ENCODE measurements around the gene COG5. TPM values are rescaled to one million over a fixed set of nuclear protein-coding genes. Genes with fewer than 3 reads are reported as not detected.

The COG5 gene
- total and polyA plus RNA-seq, 2 of the 8 experiments (the other 6 are each of a cell fraction or from before 2014, with no cell fraction given), result 10.5 to 28.1 TPM

DNA sequence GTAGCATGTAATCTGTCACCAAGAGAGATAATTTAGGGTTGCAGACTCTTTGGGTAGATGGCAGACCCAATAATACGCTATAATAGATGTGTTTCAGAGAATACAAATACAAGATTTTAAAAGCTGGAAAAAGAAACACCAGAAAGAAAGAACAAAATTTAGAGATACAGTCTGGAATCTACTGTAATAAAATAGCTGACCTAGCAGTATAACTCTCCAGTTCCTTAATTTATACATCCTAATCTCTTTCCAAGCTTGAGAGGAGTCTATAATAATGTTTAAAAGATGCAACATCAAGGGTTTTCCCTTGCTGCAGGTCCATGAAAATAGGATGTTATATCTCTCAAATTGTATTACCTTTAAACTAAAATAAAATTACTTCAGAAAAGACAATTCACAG lies 121.0 kb downstream of the COG5 start (continued):
- TF ChIP-seq, protein P1, sequence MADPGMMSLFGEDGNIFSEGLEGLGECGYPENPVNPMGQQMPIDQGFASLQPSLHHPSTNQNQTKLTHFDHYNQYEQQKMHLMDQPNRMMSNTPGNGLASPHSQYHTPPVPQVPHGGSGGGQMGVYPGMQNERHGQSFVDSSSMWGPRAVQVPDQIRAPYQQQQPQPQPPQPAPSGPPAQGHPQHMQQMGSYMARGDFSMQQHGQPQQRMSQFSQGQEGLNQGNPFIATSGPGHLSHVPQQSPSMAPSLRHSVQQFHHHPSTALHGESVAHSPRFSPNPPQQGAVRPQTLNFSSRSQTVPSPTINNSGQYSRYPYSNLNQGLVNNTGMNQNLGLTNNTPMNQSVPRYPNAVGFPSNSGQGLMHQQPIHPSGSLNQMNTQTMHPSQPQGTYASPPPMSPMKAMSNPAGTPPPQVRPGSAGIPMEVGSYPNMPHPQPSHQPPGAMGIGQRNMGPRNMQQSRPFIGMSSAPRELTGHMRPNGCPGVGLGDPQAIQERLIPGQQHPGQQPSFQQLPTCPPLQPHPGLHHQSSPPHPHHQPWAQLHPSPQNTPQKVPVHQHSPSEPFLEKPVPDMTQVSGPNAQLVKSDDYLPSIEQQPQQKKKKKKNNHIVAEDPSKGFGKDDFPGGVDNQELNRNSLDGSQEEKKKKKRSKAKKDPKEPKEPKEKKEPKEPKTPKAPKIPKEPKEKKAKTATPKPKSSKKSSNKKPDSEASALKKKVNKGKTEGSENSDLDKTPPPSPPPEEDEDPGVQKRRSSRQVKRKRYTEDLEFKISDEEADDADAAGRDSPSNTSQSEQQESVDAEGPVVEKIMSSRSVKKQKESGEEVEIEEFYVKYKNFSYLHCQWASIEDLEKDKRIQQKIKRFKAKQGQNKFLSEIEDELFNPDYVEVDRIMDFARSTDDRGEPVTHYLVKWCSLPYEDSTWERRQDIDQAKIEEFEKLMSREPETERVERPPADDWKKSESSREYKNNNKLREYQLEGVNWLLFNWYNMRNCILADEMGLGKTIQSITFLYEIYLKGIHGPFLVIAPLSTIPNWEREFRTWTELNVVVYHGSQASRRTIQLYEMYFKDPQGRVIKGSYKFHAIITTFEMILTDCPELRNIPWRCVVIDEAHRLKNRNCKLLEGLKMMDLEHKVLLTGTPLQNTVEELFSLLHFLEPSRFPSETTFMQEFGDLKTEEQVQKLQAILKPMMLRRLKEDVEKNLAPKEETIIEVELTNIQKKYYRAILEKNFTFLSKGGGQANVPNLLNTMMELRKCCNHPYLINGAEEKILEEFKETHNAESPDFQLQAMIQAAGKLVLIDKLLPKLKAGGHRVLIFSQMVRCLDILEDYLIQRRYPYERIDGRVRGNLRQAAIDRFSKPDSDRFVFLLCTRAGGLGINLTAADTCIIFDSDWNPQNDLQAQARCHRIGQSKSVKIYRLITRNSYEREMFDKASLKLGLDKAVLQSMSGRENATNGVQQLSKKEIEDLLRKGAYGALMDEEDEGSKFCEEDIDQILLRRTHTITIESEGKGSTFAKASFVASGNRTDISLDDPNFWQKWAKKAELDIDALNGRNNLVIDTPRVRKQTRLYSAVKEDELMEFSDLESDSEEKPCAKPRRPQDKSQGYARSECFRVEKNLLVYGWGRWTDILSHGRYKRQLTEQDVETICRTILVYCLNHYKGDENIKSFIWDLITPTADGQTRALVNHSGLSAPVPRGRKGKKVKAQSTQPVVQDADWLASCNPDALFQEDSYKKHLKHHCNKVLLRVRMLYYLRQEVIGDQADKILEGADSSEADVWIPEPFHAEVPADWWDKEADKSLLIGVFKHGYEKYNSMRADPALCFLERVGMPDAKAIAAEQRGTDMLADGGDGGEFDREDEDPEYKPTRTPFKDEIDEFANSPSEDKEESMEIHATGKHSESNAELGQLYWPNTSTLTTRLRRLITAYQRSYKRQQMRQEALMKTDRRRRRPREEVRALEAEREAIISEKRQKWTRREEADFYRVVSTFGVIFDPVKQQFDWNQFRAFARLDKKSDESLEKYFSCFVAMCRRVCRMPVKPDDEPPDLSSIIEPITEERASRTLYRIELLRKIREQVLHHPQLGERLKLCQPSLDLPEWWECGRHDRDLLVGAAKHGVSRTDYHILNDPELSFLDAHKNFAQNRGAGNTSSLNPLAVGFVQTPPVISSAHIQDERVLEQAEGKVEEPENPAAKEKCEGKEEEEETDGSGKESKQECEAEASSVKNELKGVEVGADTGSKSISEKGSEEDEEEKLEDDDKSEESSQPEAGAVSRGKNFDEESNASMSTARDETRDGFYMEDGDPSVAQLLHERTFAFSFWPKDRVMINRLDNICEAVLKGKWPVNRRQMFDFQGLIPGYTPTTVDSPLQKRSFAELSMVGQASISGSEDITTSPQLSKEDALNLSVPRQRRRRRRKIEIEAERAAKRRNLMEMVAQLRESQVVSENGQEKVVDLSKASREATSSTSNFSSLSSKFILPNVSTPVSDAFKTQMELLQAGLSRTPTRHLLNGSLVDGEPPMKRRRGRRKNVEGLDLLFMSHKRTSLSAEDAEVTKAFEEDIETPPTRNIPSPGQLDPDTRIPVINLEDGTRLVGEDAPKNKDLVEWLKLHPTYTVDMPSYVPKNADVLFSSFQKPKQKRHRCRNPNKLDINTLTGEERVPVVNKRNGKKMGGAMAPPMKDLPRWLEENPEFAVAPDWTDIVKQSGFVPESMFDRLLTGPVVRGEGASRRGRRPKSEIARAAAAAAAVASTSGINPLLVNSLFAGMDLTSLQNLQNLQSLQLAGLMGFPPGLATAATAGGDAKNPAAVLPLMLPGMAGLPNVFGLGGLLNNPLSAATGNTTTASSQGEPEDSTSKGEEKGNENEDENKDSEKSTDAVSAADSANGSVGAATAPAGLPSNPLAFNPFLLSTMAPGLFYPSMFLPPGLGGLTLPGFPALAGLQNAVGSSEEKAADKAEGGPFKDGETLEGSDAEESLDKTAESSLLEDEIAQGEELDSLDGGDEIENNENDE (IDR thresholded peaks at IDR 0.05; ENCODE audit: insufficient replicate concordance, low read length), result no peak
- TF ChIP-seq FOSL1 (IDR thresholded peaks at IDR 0.05; ENCODE audit: insufficient read depth, low read depth, low read length), result no peak
- TF ChIP-seq SP4 (IDR thresholded peaks at IDR 0.05; ENCODE audit: low read length), result no peak
- TF ChIP-seq TCF12 (IDR thresholded peaks at IDR 0.05; ENCODE audit: low read depth, low read length), result no peak
- TF ChIP-seq, protein P2, sequence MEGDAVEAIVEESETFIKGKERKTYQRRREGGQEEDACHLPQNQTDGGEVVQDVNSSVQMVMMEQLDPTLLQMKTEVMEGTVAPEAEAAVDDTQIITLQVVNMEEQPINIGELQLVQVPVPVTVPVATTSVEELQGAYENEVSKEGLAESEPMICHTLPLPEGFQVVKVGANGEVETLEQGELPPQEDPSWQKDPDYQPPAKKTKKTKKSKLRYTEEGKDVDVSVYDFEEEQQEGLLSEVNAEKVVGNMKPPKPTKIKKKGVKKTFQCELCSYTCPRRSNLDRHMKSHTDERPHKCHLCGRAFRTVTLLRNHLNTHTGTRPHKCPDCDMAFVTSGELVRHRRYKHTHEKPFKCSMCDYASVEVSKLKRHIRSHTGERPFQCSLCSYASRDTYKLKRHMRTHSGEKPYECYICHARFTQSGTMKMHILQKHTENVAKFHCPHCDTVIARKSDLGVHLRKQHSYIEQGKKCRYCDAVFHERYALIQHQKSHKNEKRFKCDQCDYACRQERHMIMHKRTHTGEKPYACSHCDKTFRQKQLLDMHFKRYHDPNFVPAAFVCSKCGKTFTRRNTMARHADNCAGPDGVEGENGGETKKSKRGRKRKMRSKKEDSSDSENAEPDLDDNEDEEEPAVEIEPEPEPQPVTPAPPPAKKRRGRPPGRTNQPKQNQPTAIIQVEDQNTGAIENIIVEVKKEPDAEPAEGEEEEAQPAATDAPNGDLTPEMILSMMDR (IDR thresholded peaks at IDR 0.05; ENCODE audit: control extremely low read depth in 1 of 3, insufficient read depth in 1 of 3, low read depth in 1 of 3, low read length in 3 of 3), result no peak
- TF ChIP-seq BACH1 (IDR thresholded peaks at IDR 0.05; ENCODE audit: low read length), result no peak
